Measurements from ENCODE around the gene DLGAP3. TPM values are rescaled to one million over a fixed set of nuclear protein-coding genes. Genes with fewer than 3 reads are reported as not detected.

The DLGAP3 gene
- total and polyA plus RNA-seq, 4 donors = 0.10 to 0.89 (median 0.22) TPM

GRCh38 chr1:34833711-34834110 lies 95.7 kb downstream of the DLGAP3 start:
- ATAC-seq (ENCODE audit: insufficient read depth, low FRiP score) = no peak
- no peak for TF ChIP-seq CTCF (IDR thresholded peaks at IDR 0.05; ENCODE audit: control extremely low read depth, extremely low read depth)
- Histone ChIP-seq H3K27me3 (ENCODE audit: control insufficient read depth in 3 of 3, insufficient read depth in 3 of 3, low read length in 2 of 3) (no peaks in the 10 kb centered on the region), H3K27ac (ENCODE audit: low read depth in 1 of 2, low read length in 1 of 2) (no peak overlapping the region), H3K4me3 (no peak overlapping the region), H3K9ac (ENCODE audit: insufficient read depth in 1 of 2, low read length in 2 of 2) (no peak overlapping the region), H3K36me3 (ENCODE audit: control insufficient read depth in 4 of 4, insufficient read depth in 4 of 4, low read length in 4 of 4) (no peaks in the 10 kb centered on the region), H3K9me3 (ENCODE audit: control insufficient read depth in 4 of 4, insufficient read depth in 3 of 4, low read length in 3 of 4) (peaks cover 0 to 2% (median 0%) of the 10 kb centered on the region in 4 donors), H3K4me1 (ENCODE audit: control insufficient read depth in 5 of 5, insufficient read depth in 5 of 5, low read length in 5 of 5) (peaks cover 0 to 14% (median 0%) of the 10 kb centered on the region in 5 donors)
- WGBS, 2 donors = 70 to 71% methylated on average over 1 of the region's 1 CpG
- DNase-seq = no peak

DNA sequence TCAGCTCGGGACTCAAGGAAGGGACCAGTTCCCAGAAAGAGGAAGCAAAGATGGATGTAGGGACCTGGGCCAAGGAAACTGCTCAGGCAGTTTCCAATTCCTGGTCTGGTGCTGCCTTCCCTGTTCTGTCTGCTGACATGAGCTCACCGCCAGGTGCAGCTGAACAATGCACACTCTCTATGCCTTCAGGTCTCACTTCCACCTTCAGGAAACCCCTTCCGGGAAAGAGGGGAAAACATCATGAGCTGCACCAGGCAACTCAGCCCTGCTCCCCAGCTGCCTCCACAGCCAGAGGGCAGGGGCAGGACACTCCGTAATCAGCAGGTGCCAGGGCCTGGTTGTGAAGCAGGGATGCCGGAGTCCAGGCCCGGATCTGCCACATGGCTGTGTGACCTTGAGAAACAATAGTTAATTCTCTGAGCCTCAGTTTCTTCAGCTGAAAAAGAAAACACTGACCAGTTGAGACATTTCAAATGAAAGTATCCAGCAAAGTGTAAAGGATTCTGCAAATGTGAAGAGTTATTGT lies 97.7 kb downstream of the DLGAP3 start:
- peaks cover 0 to 2% (median 0%) of the 10 kb centered on the region in 4 donors for H3K9me3 ChIP-seq (ENCODE audit: control insufficient read depth in 4 of 4, insufficient read depth in 3 of 4, low read length in 3 of 4)
- 77 to 81% methylated on average over 6 of the region's 6 CpGs for WGBS, 2 donors
- H3K27ac ChIP-seq (ENCODE audit: low read depth in 1 of 2, low read length in 1 of 2) = no peak overlapping the region
- H3K9ac ChIP-seq (ENCODE audit: insufficient read depth in 1 of 2, low read length in 2 of 2) = no peak overlapping the region
- no peaks in the 10 kb centered on the region for H3K36me3 ChIP-seq (ENCODE audit: control insufficient read depth in 4 of 4, insufficient read depth in 4 of 4, low read length in 4 of 4)
- no peak for ATAC-seq (ENCODE audit: insufficient read depth, low FRiP score)
- H3K4me1 ChIP-seq (ENCODE audit: control insufficient read depth in 5 of 5, insufficient read depth in 5 of 5, low read length in 5 of 5) = peaks cover 0 to 10% (median 0%) of the 10 kb centered on the region in 5 donors
- no peaks in the 10 kb centered on the region for H3K27me3 ChIP-seq (ENCODE audit: control insufficient read depth in 3 of 3, insufficient read depth in 3 of 3, low read length in 2 of 3)
- H3K4me3 ChIP-seq = no peak overlapping the region
- no peak for TF ChIP-seq CTCF (IDR thresholded peaks at IDR 0.05; ENCODE audit: control extremely low read depth, extremely low read depth)
- DNase-seq = no peak

DNA sequence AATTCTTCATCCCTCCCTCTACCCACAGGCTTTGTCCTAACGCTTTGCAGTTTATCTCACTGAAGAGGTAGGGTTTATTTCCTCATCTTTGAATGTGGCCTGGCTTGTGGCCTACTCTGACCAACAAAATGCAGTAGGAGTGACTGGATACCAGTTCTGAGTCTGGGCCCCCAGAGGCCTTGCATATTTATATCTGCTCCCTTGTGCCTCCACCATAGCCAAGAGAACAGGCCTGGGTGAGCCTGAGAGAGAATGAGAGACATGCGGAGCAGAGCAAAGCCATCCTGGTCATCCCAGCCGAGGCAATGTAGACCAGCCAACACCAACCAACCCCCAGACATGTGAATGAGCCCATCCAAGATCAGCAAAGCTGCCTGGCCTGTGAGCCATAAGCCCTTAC lies 100.2 kb downstream of the DLGAP3 start:
- Histone ChIP-seq H3K27me3 (ENCODE audit: control insufficient read depth in 3 of 3, insufficient read depth in 3 of 3, low read length in 2 of 3) (no peaks in the 10 kb centered on the region), H3K27ac (ENCODE audit: low read depth in 1 of 2, low read length in 1 of 2) (peak overlapping the region in 1 of 2 donors; percentile 16), H3K9me3 (ENCODE audit: control insufficient read depth in 4 of 4, insufficient read depth in 3 of 4, low read length in 3 of 4) (no peaks in the 10 kb centered on the region), H3K36me3 (ENCODE audit: control insufficient read depth in 4 of 4, insufficient read depth in 4 of 4, low read length in 4 of 4) (no peaks in the 10 kb centered on the region), H3K4me1 (ENCODE audit: control insufficient read depth in 5 of 5, insufficient read depth in 5 of 5, low read length in 5 of 5) (peaks cover 0 to 13% (median 0%) of the 10 kb centered on the region in 5 donors), H3K4me3 (no peak overlapping the region), H3K9ac (ENCODE audit: insufficient read depth in 1 of 2, low read length in 2 of 2) (no peak overlapping the region)
- no peak for TF ChIP-seq CTCF (IDR thresholded peaks at IDR 0.05; ENCODE audit: control extremely low read depth, extremely low read depth)
- ATAC-seq (ENCODE audit: insufficient read depth, low FRiP score) (no peak), DNase-seq (no peak)
- WGBS, 2 donors = 67 to 87% methylated on average over 3 of the region's 3 CpGs

DNA sequence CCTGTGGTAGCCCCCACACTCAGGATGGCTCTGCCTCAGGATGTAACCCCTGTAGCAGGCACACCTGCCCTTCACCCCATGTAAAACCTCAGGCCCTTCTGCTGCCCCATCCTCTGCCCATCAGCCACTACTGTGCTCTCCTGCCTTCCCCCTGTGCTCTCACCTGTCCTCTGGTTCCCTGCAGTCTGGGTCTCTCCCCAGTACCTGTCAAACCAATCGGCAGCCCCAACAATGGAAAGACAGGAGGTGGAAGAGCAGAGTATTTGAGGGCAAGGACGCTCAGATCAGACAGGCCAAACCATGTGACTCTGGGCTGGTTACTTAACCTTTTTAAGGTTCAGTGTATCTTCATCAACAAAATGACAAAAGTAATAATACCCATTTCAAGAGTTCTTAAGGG lies 100.8 kb downstream of the DLGAP3 start:
- ATAC-seq (ENCODE audit: insufficient read depth, low FRiP score) = no peak
- Histone ChIP-seq H3K27me3 (ENCODE audit: control insufficient read depth in 3 of 3, insufficient read depth in 3 of 3, low read length in 2 of 3) (no peaks in the 10 kb centered on the region), H3K4me3 (no peak overlapping the region), H3K27ac (ENCODE audit: low read depth in 1 of 2, low read length in 1 of 2) (no peak overlapping the region), H3K36me3 (ENCODE audit: control insufficient read depth in 4 of 4, insufficient read depth in 4 of 4, low read length in 4 of 4) (no peaks in the 10 kb centered on the region), H3K4me1 (ENCODE audit: control insufficient read depth in 5 of 5, insufficient read depth in 5 of 5, low read length in 5 of 5) (peaks cover 0 to 12% (median 0%) of the 10 kb centered on the region in 5 donors), H3K9ac (ENCODE audit: insufficient read depth in 1 of 2, low read length in 2 of 2) (no peak overlapping the region), H3K9me3 (ENCODE audit: control insufficient read depth in 4 of 4, insufficient read depth in 3 of 4, low read length in 3 of 4) (peaks cover 0 to 3% (median 0%) of the 10 kb centered on the region in 4 donors)
- DNase-seq = no peak
- no peak for TF ChIP-seq CTCF (IDR thresholded peaks at IDR 0.05; ENCODE audit: control extremely low read depth, extremely low read depth)
- 72 to 78% methylated on average over 2 of the region's 2 CpGs for WGBS, 2 donors
